Inflammatory macrophage treated with lipopolysaccharide for 4 hours (primary cell): ENCODE data around the gene CCL23.
"Not testable (repeated sequence)": the region's sequence is repeated elsewhere in the genome, so short reads cannot be mapped to it uniquely, and the experiment has no call there.

Experiments used
- DNase-seq: peaks from one replicate; pipeline ENCODE4 v3.0.0-alpha.2; 2020

Gene CCL23

DNA sequence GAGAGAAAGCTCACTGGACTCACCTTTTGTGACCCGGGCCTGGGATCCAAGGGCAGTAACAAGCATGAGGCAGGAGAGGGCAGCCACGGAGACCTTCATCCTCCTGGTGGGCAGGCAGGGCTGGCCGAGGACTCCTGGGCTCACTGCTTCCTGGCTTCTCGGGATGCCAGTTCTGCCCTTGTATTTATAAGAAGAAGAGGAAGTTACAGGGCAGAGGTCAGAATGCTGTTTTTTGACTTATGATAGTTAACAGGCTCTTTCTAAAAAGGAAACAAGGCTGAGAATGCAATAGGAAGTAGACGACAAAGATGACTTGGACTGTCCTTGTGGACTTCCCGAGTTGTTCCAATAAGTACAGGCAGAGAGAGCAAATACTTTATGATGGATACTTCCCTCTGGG, at the start of gene CCL23:
Gene CCL23, minus strand, starts transcription at position 174 of the 400 bp plus-strand sequence. Its CDS starts 75 bp downstream, at position 99.
- DNase-seq, result peak; percentile 82

GRCh38 chr17:36066365-36066985, 48.7 kb upstream of the CCL23 start:
- peak; percentile 42 for DNase-seq

DNA sequence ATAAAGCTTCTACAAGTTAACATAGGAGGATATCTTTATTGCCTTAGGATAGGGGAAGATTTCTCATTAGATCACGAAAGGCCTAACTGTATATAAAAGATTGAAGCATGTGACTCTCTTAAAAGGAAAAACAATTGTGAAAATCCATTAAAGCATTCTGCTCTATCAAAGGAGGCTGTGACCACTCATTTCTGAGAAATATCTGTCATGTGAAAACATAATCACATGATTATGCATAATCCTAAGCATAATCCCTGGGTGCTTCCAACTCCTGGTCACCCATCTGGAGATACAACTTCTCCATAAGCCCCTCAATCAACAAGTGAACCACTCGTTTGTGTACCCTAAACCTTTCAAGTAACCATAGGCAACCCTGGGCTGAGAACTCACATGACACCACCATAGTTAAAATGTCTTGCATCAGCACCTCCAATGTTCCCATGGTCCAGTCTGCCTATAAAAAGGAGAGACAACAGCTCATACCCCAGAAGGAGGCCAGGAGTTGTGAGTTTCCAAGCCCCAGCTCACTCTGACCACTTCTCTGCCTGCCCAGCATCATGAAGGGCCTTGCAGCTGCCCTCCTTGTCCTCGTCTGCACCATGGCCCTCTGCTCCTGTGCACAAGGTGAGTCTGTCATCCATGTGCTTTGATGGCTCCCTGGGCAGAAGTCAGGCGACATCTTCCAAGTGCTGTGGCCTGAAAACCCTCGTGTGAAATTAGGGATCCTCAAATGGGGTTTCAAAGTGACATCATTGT, 46.2 kb upstream of the CCL23 start, which contains the start of gene CCL18:
Gene CCL18, plus strand, starts transcription at position 487 of the 756 bp plus-strand sequence. Its CDS starts 71 bp downstream, at position 558.
- peak; percentile 52 for DNase-seq

DNA sequence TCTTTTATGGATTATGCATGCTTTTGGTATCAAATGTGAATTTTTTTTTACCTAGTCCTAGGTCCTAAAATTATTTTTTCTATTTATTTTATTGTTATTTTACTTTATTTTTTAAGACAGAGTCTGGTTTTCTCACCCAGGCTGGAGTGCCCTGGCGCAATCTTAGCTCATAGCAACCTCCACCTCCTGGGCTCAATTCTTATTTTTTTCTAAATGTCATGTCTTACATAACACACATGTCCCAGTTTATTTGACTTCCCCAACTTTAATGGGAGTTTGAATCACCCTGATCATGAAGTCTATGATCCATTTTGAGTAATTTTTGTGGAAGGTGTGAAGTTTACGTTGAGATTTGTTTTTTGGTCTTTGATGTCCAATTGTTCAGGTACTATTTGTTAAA, 43.0 kb upstream of the CCL23 start:
- DNase-seq, result peak; percentile 62

- peak; percentile 81 for DNase-seq
Observed at GRCh38 chr17:36059406-36059805, 41.6 kb upstream of the CCL23 start.

GRCh38 chr17:36057911-36058310, 40.1 kb upstream of the CCL23 start:
- DNase-seq, result peak; percentile 77

DNA sequence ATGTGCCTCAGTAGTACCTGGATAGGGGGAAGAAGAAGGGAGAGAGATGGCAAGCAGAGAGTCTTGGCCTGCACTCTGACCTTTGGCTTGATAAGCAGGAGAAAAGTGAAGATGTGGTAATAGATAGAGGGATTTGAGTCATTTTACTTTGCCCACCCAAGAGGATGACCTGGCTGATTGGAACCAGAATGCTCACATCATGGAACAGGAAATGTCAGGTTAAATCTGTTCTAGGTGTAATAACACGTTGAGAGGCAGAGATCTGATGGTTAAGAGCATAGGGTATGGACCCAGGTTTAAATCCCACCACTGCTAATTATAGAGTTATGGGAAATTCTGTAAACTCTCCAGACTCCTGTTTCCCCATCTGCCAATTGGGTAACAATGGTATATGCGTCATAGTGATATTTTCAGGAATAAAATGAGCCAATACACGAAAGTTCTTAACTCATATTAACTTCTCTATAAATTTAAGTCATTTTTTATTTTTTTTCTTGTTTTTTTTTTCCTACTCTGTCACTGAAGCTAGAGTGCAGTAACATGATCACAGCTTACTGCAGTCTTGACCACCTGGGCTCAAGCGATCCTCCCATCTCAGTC, 38.2 kb upstream of the CCL23 start:
- DNase-seq, result peak; percentile 96

GRCh38 chr17:36055171-36055570, 37.4 kb upstream of the CCL23 start:
- peak; percentile 82 for DNase-seq

DNA sequence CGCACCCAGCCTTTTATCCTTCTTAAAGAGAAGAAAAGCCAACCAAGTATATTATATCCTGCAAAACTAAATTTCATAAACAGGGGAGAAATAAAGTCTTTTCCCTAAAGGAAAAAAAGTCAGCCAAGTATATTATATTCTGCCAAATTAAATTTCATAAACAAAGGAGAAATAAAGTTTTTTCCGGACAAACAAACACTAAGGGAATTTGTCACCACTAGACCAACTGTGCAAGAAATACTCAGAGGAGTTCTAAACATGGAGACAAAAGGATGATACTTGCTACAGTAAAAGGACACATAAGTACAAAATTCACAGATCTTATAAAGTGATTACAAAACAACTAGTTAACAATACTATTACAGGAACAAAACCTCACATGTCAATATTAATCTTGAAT, 31.9 kb upstream of the CCL23 start:
- no peak for DNase-seq

DNA sequence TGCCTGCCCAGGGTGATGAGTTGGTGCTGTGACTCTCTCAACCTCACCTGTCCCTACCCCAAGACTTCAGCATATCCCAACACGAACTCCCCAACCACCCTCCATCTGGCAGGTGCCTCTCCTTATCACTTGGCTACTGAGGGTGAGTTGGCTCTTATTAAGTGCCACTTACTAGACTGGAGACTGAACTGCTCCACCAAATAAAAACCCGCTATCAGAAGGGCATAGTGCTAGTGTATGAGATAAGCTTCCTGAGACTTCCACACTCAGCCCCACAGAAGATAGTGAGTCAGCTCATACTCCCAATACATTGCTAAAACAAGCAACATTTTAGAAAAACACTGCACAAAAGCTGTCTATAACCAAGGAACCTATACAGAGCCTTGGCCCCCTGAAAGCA, 30.3 kb upstream of the CCL23 start:
- DNase-seq, result no peak

DNA sequence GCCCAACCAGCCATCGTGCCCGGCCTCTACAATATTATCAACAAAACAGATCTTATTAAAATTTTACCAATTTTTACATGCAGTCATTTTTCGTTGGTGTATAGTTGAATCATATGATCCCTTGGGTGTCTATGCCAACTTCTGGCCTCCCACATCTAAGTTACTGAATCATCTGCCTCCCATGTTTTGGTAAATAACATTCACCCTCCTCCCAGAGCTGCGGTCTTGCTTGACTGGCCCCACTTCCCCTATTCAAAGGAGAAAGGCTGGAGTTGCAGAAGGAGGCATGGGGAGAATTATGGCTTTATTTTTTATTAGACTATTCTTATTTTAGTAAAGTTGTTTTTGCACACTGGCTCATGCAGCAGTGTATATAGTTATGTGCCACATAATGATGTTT, 18.5 kb upstream of the CCL23 start:
- peak; percentile 93 for DNase-seq

DNA sequence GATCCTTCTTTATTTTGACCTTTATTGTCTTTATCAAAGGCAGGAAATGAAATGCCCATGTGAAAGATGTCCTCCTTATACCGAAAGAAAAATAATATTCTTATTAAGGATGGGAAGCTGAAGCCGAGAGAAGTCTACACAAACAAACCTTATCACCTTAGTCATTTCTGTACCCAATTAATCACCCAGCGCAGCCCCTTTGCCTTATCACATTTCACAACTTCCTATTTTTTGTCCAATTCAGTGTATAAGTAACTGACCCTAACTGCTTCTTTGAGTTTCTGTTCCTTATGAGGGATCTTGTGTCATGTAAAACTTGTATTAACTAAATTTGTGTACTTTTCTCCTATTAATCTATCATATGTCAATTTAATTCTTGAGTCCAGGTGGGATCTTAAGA, 16.4 kb upstream of the CCL23 start:
- peak; percentile 89 for DNase-seq

DNA sequence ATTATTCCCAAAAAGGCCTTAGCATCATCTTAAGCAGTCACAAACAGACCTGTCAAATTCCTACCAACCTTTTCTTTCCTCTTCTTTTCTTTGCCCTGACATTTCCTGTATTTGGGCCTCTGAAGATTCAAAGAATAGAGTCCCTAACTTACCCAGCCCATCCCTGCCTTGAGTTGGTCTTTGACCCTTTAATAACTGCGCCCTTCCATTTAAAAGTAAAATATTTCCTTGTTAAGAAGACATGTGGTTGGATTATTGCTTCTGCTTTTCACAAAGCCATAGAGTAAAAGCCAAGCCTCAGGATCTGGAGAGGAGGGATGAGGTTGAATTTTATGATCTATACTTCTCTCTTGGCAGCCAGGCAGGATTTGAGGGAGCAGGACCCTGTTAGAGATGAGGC, 13.2 kb upstream of the CCL23 start:
- no peak for DNase-seq

- DNase-seq, result no peak
Observed at GRCh38 chr17:36027761-36028160, 10.0 kb upstream of the CCL23 start.

- peak; percentile 60 for DNase-seq
Observed at GRCh38 chr17:36024106-36024869, 6.5 kb upstream of the CCL23 start.

GRCh38 chr17:36019423-36019822, 1.7 kb upstream of the CCL23 start:
- DNase-seq, result no peak

GRCh38 chr17:36016555-36016954, 1.2 kb downstream of the CCL23 start:
- DNase-seq, result no peak

- DNase-seq, result not testable (repeated sequence)
Observed at GRCh38 chr17:36015895-36016294, 1.9 kb downstream of the CCL23 start.

DNA sequence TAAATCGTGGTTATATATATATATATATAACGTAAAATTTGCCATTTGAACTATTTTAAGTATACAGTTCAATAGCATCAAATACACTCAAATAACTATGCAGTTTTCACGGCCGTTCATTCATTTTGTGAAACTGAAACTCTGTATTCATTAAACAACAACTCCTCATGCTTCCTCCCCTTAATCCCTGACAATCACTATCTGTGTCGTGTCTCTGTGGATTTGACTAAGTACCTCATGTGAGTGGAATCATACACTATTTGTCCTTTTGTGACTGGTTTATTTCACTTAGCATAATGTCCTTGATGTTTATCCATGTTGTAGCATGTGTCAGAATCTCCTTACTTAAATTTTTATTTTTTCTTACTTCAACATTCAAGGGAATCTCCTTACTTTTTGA, 2.8 kb downstream of the CCL23 start:
- no peak for DNase-seq

- no peak for DNase-seq
Observed at GRCh38 chr17:36011201-36011600, 6.6 kb downstream of the CCL23 start.

GRCh38 chr17:36008998-36009665, 8.6 kb downstream of the CCL23 start:
- peak; percentile 36 for DNase-seq

DNA sequence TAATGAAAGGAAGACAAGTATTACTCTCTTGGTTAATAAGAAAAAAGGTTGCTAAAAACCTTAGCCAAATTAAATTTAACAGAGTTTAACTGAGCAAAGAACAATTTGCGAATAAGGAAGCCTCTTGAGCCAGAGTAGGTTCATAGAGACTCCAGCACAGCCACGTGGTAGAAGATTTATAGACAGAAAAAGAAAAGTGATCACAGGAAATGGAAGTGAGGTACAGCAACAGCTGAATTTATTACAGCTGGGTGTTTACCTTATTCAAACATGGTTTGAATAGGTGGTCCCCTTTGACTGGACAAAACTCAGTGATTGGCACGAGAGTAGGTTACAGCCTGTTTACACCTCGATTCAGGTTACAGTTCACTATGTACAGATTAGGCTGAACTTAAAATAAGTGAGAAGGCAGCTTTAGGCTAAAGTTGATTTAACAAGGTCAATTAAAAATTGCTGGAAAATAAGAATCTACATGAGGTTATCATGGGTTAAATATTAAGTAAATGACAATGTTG, 13.1 kb downstream of the CCL23 start:
- DNase-seq, result no peak
